ACC112 (cell line): Measurements from ENCODE around the gene SYF2.
A peak's percentile ranks its signal among the peaks of the same experiment; 100 is the strongest.

ENCODE experiments used
- H2AFZ ChIP-seq: fragments of 200-600 bp; sonication (generic); one replicate; pipeline ENCODE4 v1.6.0; 2017; ENCODE audit warnings: antibody characterized with exemption, low read length; ENCODE audit not compliant: unreplicated experiment
- H3K27ac ChIP-seq: fragments of 200-600 bp; sonication (generic); 2 replicates; pipeline ENCODE4 v1.5.1; 2014; ENCODE audit warnings: low read depth, mild to moderate bottlenecking, antibody characterized with exemption, low read length, moderate library complexity
- H3K27me3 ChIP-seq: fragments of 200-600 bp; sonication (generic); 2 replicates; pipeline ENCODE4 v1.6.1; 2014; ENCODE audit warnings: mild to moderate bottlenecking, antibody characterized with exemption, low read length, moderate library complexity, mixed read lengths; ENCODE audit not compliant: insufficient read depth
- H3K36me3 ChIP-seq: fragments of 200-600 bp; sonication (generic); 2 replicates; pipeline ENCODE4 v1.6.1; 2016; ENCODE audit warnings: mild to moderate bottlenecking, antibody characterized with exemption, low read length, moderate library complexity, mixed read lengths; ENCODE audit not compliant: insufficient read depth
- H3K4me1 ChIP-seq: fragments of 200-600 bp; sonication (generic); one replicate; pipeline ENCODE4 v1.6.1; 2016; ENCODE audit warnings: low read length, mixed read lengths; ENCODE audit not compliant: insufficient read depth, unreplicated experiment, control insufficient read depth
- H3K4me3 ChIP-seq: fragments of 200-600 bp; sonication (generic); 2 replicates; pipeline ENCODE4 v1.5.1; 2014; ENCODE audit warnings: mild to moderate bottlenecking, low read depth, low read length
- H3K79me2 ChIP-seq: fragments of 200-600 bp; sonication (generic); one replicate; pipeline ENCODE4 v1.6.0; 2016; ENCODE audit warnings: low read length; ENCODE audit not compliant: control insufficient read depth, unreplicated experiment, insufficient read depth

The SYF2 gene

DNA sequence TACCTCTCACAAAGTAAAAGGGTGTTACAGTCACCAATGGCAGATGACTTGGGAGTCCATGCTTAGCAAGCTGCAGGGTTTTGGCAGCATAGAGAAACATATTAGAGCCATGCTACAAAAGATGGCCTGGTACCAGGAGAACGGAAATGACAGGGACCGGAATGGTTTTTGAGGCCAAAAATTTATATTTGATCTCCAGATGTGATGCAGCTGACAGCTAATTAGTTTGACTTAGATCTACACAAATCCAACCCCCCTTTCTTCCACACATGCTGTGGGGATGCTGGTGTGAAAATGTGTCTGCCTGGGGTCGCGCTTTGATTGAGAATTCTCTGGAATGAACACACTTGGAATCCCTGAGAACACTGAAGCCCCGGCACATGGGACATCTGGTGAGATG, 26.5 kb downstream of the SYF2 start:
- no peak overlapping the region for H3K4me3 ChIP-seq
- H3K79me2 ChIP-seq = no peaks in the 10 kb centered on the region
- peaks cover 11% of the 10 kb centered on the region for H3K27me3 ChIP-seq
- no peaks in the 10 kb centered on the region for H3K4me1 ChIP-seq
- H3K36me3 ChIP-seq = no peaks in the 10 kb centered on the region
- H2AFZ ChIP-seq = no peak overlapping the region
- no peak overlapping the region for H3K27ac ChIP-seq

GRCh38 chr1:25204797-25205480, 27.4 kb downstream of the SYF2 start:
- no peak overlapping the region for H3K4me3 ChIP-seq

GRCh38 chr1:25201006-25201405, 31.3 kb downstream of the SYF2 start:
- Histone ChIP-seq H3K79me2 (no peaks in the 10 kb centered on the region), H3K36me3 (no peaks in the 10 kb centered on the region), H3K4me3 (no peak overlapping the region), H3K27ac (no peak overlapping the region), H3K4me1 (peaks cover 8% of the 10 kb centered on the region), H3K27me3 (peaks cover 11% of the 10 kb centered on the region; the same call in 1 of the 2 replicates), H2AFZ (no peak overlapping the region)

More at GRCh38 chr1:25204797-25205480, 27.4 kb downstream of the SYF2 start:
- Histone ChIP-seq H2AFZ (no peak overlapping the region), H3K36me3 (no peaks in the 10 kb centered on the region), H3K27me3 (peaks cover 11% of the 10 kb centered on the region; the same call in 1 of the 2 replicates), H3K4me1 (no peaks in the 10 kb centered on the region), H3K27ac (no peak overlapping the region), H3K79me2 (no peaks in the 10 kb centered on the region)

DNA sequence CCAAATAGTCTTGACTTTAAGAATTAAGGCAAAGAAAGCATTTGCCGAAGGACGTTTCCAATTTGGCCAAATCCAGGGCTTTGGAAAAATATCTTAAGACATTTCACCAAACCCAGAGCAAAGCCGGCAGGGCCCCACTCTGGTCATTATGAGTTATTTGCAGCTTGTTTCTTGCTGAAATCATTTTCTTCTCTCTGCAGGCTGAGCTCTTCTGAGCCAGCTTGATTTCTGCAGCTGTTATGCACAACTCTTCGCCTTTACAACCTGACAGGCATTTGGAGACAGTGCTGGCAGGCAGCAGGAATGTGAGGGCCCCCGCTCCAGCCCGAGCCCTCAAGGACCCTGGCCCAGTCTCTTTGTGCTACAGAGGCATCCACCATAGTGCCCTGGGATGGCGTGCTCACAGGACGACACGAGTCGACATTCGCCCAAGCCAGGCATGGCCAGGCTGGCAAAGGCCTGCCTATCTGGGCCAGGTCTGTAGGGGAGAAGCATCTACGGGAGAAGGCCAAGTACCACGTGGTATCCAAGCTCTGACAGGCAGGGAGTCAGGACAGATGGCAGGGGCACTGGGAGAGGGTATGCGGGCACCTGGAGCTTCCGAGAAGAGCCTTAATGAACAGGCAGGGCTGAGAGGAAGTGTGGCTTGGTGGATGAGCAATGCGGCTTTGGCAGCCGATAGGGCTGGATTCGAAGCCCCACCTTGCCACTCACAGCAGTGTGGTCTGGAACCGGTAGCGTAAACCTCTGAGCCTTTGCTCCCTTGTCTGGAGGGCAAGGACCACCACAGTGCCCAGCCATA, 32.3 kb downstream of the SYF2 start:
- H3K79me2 ChIP-seq = no peaks in the 10 kb centered on the region
- peaks cover 8% of the 10 kb centered on the region for H3K4me1 ChIP-seq
- H2AFZ ChIP-seq = no peak overlapping the region
- no peak overlapping the region for H3K27ac ChIP-seq
- peaks cover 21% of the 10 kb centered on the region; the same call in 1 of the 2 replicates for H3K27me3 ChIP-seq
- H3K4me3 ChIP-seq = no peak overlapping the region
- no peaks in the 10 kb centered on the region for H3K36me3 ChIP-seq

DNA sequence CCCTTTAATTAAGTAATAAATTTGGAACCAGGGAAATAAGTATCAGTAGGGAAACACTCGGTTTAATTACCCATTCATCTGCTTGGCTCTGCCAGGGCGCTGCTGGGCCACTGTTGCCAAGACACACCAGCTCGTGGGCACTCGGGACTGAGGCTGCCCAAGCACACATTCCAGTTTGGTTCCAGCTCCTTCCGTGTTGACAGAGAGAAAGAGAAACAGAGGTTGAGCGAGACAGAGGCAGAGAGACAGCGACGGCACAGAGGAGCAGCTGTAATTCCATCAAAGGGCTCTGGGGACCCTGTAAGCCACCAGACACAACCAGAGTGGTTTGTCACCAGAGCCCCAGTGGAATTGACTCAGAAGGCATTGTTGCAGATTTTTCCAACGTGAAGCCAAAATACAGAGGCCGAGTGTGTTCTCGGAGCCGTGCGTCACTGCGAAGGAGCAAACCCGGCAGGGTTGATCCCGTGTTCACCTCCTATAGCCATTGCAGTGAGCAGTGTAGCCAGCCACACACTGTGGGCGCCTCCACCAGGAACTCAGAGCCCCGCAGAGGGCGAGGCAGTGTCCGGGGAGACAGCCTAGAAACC, 33.5 kb downstream of the SYF2 start:
- Histone ChIP-seq H3K36me3 (no peaks in the 10 kb centered on the region), H2AFZ (peak overlapping the region; percentile 3), H3K4me3 (no peak overlapping the region), H3K27me3 (peaks cover 29% of the 10 kb centered on the region; the same call in 1 of the 2 replicates), H3K4me1 (peaks cover 8% of the 10 kb centered on the region), H3K27ac (no peak overlapping the region), H3K79me2 (no peaks in the 10 kb centered on the region)

- H3K27ac ChIP-seq = no peak overlapping the region
- H3K4me1 ChIP-seq = peaks cover 8% of the 10 kb centered on the region
- peak overlapping the region; percentile 3 for H2AFZ ChIP-seq
- peaks cover 33% of the 10 kb centered on the region; the same call in 1 of the 2 replicates for H3K27me3 ChIP-seq
- H3K36me3 ChIP-seq = no peaks in the 10 kb centered on the region
- H3K4me3 ChIP-seq = no peak overlapping the region
- no peaks in the 10 kb centered on the region for H3K79me2 ChIP-seq
Measured at GRCh38 chr1:25197982-25198662, 34.2 kb downstream of the SYF2 start.

DNA sequence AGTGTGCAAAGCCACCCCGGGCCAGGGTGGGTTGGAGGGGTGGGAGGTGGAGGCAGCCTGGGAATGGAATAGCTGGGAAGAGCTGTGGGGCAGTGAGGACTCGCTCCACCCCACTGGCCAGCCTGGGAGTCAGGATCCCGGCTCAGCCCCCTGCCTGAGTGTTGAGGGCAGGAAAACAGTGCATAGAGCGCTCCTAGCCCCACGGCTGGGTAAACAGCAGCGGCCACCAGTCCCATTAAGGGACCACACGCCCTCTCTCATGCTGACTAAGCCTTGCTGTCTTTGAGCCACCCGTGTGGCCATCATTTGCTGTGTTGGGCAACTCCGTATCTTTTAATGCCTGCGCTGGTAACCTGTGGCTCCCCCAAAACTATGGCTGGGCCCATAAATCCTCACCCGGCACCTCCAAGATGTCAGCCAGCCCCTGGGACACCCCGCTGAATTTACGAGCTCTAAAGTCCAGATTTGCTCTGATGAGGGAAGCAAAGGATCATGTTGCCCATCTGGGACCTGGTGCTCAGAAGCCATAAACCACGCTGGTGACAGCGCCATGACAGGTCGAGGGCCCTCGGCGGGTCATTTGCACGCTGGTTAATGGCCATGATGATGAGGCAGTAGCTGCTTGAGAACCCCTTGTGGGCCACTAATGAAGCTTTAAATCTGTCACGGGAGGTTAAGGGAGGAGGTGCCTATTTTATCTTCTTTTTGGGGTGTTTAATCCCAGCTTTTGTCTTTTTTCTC, 34.9 kb downstream of the SYF2 start:
- no peaks in the 10 kb centered on the region for H3K36me3 ChIP-seq
- no peak overlapping the region for H3K4me3 ChIP-seq
- peaks cover 39% of the 10 kb centered on the region; the same call in 1 of the 2 replicates for H3K27me3 ChIP-seq
- no peak overlapping the region for H3K27ac ChIP-seq
- H2AFZ ChIP-seq = no peak overlapping the region
- H3K4me1 ChIP-seq = peaks cover 8% of the 10 kb centered on the region
- H3K79me2 ChIP-seq = no peaks in the 10 kb centered on the region

DNA sequence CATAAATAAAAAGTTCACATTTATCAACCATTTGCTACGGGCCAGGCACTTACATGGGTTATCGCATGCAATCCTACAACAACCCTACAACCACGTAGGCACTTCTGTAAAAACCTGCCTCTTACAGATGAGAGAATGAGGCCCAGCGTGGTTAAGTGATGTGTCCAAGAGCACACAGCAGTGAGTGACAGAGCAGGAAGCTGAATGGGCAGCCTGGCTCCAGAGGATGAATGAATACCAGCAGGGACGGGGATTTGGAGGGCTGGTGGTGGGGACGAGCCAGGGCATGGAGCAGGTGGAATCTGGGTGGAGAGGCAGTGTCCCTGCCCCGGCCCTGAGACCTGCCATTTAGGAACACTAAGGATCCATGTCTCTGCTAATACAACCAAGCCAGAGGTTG, 35.5 kb downstream of the SYF2 start:
- Histone ChIP-seq H3K79me2 (no peaks in the 10 kb centered on the region), H3K36me3 (no peaks in the 10 kb centered on the region), H2AFZ (no peak overlapping the region), H3K27ac (no peak overlapping the region), H3K4me1 (peaks cover 8% of the 10 kb centered on the region), H3K4me3 (no peak overlapping the region), H3K27me3 (peaks cover 43% of the 10 kb centered on the region; the same call in 1 of the 2 replicates)

GRCh38 chr1:25195835-25196234, 36.5 kb downstream of the SYF2 start:
- no peaks in the 10 kb centered on the region for H3K79me2 ChIP-seq
- peaks cover 8% of the 10 kb centered on the region for H3K4me1 ChIP-seq
- H3K27ac ChIP-seq = no peak overlapping the region
- H3K36me3 ChIP-seq = no peaks in the 10 kb centered on the region
- H3K4me3 ChIP-seq = no peak overlapping the region
- H2AFZ ChIP-seq = no peak overlapping the region
- H3K27me3 ChIP-seq = peaks cover 37% of the 10 kb centered on the region; the same call in 1 of the 2 replicates

DNA sequence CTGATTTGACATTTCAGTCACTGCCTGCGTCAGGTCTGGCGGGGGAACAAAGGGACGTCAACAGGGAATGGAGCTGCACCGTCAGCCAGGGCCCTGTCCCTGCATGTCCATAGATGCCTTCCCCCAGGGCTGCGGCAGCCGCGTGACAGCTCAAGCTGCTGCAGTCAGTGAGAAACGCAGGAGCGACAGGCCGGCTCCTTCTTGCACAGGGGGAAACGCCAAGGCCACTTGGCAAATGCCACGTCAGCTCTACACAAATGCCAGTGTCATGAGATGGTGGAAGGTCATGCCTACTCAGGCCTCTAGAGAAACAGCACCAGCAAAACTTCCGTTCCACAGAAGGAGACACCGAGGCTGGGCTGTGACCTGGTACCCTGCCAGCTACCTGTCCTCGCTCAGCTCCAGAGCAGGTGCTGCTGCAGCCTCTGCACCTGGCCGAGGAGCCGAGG, 37.7 kb downstream of the SYF2 start:
- H3K79me2 ChIP-seq = no peaks in the 10 kb centered on the region
- no peak overlapping the region for H3K4me3 ChIP-seq
- H2AFZ ChIP-seq = no peak overlapping the region
- H3K4me1 ChIP-seq = peaks cover 8% of the 10 kb centered on the region
- no peak overlapping the region for H3K27ac ChIP-seq
- no peaks in the 10 kb centered on the region for H3K36me3 ChIP-seq
- H3K27me3 ChIP-seq = peaks cover 32% of the 10 kb centered on the region; the same call in 1 of the 2 replicates
